ENCODE data around the gene TBL3. TPM values are rescaled to one million over a fixed set of nuclear protein-coding genes. Genes with fewer than 3 reads are reported as not detected.

Gene TBL3
- total RNA-seq, 1 experiment from 2014 or later, result 51.3 TPM

DNA sequence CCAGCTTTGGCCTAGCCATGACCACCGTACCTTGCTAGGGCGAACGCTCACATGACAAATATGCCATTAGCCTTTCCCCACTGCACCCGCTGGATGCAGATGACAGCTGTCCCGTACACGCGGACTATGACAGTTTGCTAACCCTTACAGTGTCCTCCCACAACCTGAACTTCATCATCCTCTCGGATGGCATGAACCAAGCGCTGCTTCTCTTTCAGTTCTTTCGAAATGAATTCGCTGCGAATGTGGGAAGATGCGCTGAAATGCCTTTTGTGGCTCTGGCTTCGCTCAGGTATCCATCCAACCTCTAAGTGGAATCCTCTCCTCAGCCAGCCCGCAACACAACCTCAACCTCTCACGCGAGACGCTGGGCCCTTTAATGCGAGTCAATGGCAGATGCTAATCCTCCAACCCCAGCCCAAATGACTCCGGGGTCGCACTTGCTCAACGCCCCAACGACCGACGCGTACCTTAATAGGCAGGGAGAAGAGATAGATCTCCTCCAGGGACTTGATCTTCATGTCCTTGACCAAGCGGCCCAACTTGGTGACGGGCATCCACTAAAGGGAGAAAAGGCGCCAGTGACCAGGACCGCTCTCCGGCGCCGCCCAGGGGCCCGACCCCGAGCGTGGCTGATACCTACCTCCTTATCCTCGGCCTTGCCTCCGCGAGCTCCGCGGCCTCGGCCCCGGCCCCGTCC is 7.9 kb upstream of the TBL3 start:
- TSS peak; percentile 60 for BruUV-seq (replicated peaks)
- H3K9me2 ChIP-seq (ENCODE audit: insufficient read depth), result no peaks in the 10 kb centered on the region
- TF ChIP-seq, protein P1, sequence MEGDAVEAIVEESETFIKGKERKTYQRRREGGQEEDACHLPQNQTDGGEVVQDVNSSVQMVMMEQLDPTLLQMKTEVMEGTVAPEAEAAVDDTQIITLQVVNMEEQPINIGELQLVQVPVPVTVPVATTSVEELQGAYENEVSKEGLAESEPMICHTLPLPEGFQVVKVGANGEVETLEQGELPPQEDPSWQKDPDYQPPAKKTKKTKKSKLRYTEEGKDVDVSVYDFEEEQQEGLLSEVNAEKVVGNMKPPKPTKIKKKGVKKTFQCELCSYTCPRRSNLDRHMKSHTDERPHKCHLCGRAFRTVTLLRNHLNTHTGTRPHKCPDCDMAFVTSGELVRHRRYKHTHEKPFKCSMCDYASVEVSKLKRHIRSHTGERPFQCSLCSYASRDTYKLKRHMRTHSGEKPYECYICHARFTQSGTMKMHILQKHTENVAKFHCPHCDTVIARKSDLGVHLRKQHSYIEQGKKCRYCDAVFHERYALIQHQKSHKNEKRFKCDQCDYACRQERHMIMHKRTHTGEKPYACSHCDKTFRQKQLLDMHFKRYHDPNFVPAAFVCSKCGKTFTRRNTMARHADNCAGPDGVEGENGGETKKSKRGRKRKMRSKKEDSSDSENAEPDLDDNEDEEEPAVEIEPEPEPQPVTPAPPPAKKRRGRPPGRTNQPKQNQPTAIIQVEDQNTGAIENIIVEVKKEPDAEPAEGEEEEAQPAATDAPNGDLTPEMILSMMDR (conservative IDR thresholded peaks at IDR 0.05), result no peak
- TF ChIP-seq EZH2 (IDR thresholded peaks at IDR 0.05; ENCODE audit: low read depth), result no peak
- ChIA-PET POLR2A (ENCODE audit: unreplicated experiment) (interaction anchor here (0.5 to 1.0 kb wide), 15 partner anchors 16 to 911 kb away, joined by 3 to 30 read pairs (median 7); partner anchors contain the start of genes MSRB1, NHERF2 and TRAF7), CTCF (no interaction called here)
- no peak overlapping the region for H2AFZ ChIP-seq
- peaks cover 69% of the 10 kb centered on the region for H3K79me2 ChIP-seq (ENCODE audit: low read depth)
- peaks cover 47% of the 10 kb centered on the region for H3F3A ChIP-seq (ENCODE audit: insufficient read depth, low read depth)
- H3K36me3 ChIP-seq (ENCODE audit: low read depth), result peaks cover 22% of the 10 kb centered on the region
- peak overlapping the region; percentile 92 for H3K4me2 ChIP-seq
- H3K27me3 ChIP-seq (ENCODE audit: insufficient read depth, low read depth), result no peaks in the 10 kb centered on the region
- intact Hi-C loops (cut with micrococcal nuclease; ENCODE audit: unreplicated experiment), result loop anchor here (5.0 kb wide), 1 partner anchor 192 kb away; the partner anchor contains the start of genes EME2, MRPS34 and NME3
- peaks cover 37% of the 10 kb centered on the region for H4K20me1 ChIP-seq (ENCODE audit: insufficient read depth)
- no peak for DNase-seq
- H3K4me1 ChIP-seq (replicated peaks; ENCODE audit: insufficient read depth), result peaks cover 13% of the 10 kb centered on the region
- no peaks in the 10 kb centered on the region for H3K9me3 ChIP-seq (ENCODE audit: insufficient read depth, low read depth)
- H3K4me3 ChIP-seq, result peak overlapping the region; percentile 83
- H3K27ac ChIP-seq, result peak overlapping the region; percentile 94

DNA sequence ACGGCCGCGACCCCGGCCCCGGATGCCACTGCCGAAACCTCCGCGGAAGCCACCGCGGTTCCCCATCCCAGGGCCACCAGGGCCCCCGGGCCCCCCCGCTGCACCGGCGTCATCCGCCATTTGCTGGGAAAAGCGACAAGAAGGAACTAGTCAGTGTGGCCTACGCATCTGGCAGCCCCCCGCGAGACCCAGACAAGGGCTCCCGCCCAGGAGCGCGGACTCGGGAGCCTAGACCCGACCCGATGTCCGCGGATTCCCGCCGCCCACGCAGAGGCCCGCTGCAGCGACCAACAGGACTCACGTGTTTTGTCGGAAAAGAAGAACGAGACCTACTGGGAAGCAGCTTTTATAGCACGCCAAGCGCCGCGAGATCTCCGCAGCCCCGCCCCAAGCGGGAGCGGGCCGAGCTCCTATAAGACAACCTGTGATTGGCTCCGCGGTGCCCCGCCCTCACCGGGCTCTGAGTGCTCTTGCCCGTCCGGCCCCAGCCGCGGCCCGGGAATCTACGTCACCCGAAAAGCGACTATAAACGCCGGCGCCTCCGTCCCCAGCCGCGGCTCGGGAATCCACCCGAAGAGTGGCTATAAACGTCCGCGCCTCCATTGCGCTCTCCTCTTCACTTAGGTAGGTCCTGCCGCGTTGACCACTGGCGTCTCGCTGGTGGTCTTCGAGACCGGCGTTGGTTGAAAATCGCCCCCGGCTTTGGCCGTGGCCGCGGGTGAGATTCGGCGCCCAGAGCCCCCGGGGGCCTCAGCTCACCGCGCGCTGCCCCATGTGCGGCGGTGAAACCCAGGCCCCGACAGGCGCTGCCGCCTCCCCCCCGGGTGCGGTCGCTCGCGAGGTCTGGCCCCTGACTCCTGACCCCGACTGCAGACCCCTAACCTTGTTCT is 7.1 kb upstream of the TBL3 start, which contains the start of gene RPS2:
Gene RPS2 (minus strand): TSS at position 321 of the 890 bp plus-strand sequence. CDS start 201 bp downstream, at position 120.
- peak within 1 kb of the TSS; percentile 83 for H3K4me3 ChIP-seq
- H3K79me2 ChIP-seq (ENCODE audit: low read depth), result peaks cover 66% of the 10 kb centered on the region
- peak within 1 kb of the TSS; percentile 94 for H3K27ac ChIP-seq
- peak; percentile 94 to 99 for DNase-seq
- peaks cover 37% of the 10 kb centered on the region for H4K20me1 ChIP-seq (ENCODE audit: insufficient read depth)
- peak within 1 kb of the TSS; percentile 96 for H3K4me2 ChIP-seq
- H3K27me3 ChIP-seq (ENCODE audit: insufficient read depth, low read depth), result no peaks in the 10 kb centered on the region
- H2AFZ ChIP-seq, result peak within 1 kb of the TSS; percentile 74
- peaks cover 47% of the 10 kb centered on the region for H3F3A ChIP-seq (ENCODE audit: insufficient read depth, low read depth)
- no peak for TF ChIP-seq EZH2 (IDR thresholded peaks at IDR 0.05; ENCODE audit: low read depth)
- TF ChIP-seq, protein P1 (conservative IDR thresholded peaks at IDR 0.05), result no peak
- ChIA-PET CTCF (no interaction called here), POLR2A (ENCODE audit: unreplicated experiment) (interaction anchor here (0.5 to 1.0 kb wide), 25 partner anchors 12 to 1732 kb away, joined by 3 to 30 read pairs (median 5); partner anchors contain the start of genes MSRB1, NHERF2, PDPK1 and TRAF7)
- peaks cover 12% of the 10 kb centered on the region; the same call in 1 of the 2 replicates for H3K4me1 ChIP-seq (replicated peaks; ENCODE audit: insufficient read depth)
- BruUV-seq (replicated peaks), result TSS peak; percentile 88
- H3K36me3 ChIP-seq (ENCODE audit: low read depth), result peaks cover 22% of the 10 kb centered on the region
- H3K9me2 ChIP-seq (ENCODE audit: insufficient read depth), result no peaks in the 10 kb centered on the region
- intact Hi-C loops (cut with micrococcal nuclease; ENCODE audit: unreplicated experiment), result loop anchor here (5.0 kb wide), 1 partner anchor 192 kb away; the partner anchor contains the start of genes EME2, MRPS34 and NME3
- H3K9me3 ChIP-seq (ENCODE audit: insufficient read depth, low read depth), result no peaks in the 10 kb centered on the region

DNA sequence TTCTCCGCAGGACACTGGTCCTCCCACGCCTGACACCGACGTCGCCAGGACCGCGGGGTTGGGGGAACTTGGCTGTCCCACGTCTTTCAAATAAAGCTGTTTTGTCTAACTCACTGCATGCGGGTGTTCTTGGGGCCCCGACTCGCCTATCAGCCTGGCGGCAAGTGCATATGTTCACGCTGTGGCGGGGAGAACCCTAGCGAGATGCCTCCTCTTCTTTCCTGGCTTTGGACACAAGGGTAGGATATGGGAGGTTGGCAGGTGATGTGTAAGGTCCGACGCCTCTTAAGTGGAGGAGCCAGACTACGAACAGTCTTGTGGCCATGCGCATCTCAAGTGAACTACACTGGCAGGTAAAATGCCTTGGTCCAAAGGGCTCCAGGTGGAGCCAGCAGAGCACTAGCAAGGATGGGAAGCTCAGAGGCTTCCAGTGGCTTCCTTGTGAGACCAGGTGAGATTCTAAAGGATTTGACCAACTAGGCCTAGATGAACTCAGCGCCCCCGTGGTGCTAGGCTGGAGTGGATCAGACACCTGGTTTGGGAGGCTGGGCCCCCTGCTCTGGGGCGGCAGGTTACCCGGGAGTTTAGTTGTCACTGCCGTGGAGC is 6.4 kb upstream of the TBL3 start:
- TF ChIP-seq EZH2 (IDR thresholded peaks at IDR 0.05; ENCODE audit: low read depth), result no peak
- TF ChIP-seq, protein P1 (conservative IDR thresholded peaks at IDR 0.05), result no peak
- Histone ChIP-seq H3K9me3 (ENCODE audit: insufficient read depth, low read depth) (no peaks in the 10 kb centered on the region), H3K4me1 (replicated peaks; ENCODE audit: insufficient read depth) (peaks cover 10% of the 10 kb centered on the region; the same call in 1 of the 2 replicates), H3K79me2 (ENCODE audit: low read depth) (peaks cover 64% of the 10 kb centered on the region), H3K9me2 (ENCODE audit: insufficient read depth) (no peaks in the 10 kb centered on the region), H3K4me2 (peak overlapping the region; percentile 96), H3K27ac (peak overlapping the region; percentile 55), H3F3A (ENCODE audit: insufficient read depth, low read depth) (peaks cover 39% of the 10 kb centered on the region), H3K27me3 (ENCODE audit: insufficient read depth, low read depth) (no peaks in the 10 kb centered on the region), H2AFZ (peak overlapping the region; percentile 74; the same call in 1 of the 2 replicates), H3K4me3 (peak overlapping the region; percentile 83), H4K20me1 (ENCODE audit: insufficient read depth) (peaks cover 34% of the 10 kb centered on the region), H3K36me3 (ENCODE audit: low read depth) (peaks cover 22% of the 10 kb centered on the region)
- ChIA-PET CTCF (no interaction called here), POLR2A (ENCODE audit: unreplicated experiment) (interaction anchor here (0.6 to 1.0 kb wide), 7 partner anchors 14 to 1732 kb away, joined by 3 to 10 read pairs (median 3); partner anchors contain the start of gene PDPK1)
- no peak for DNase-seq
- intact Hi-C loops (cut with micrococcal nuclease; ENCODE audit: unreplicated experiment), result no loop called here
- no TSS peak for BruUV-seq (replicated peaks)
